ENCODE data around the gene CGB7. TPM values are rescaled to one million over a fixed set of nuclear protein-coding genes. Genes with fewer than 3 reads are reported as not detected.
A peak's percentile ranks its signal among the peaks of the same experiment; 100 is the strongest.

The CGB7 gene
- total RNA-seq, 5 donors from 2014 or later (not counting 1 experiment from before 2014, with no cell fraction given): not detected

GRCh38 chr19:49065905-49066512 is 8.5 kb upstream of the CGB7 start:
- ChIA-PET POLR2A (no interaction called here), CTCF (no interaction called here)
- DNase-seq: no peak
- H3K27me3 ChIP-seq (replicated peaks in 1 of 2; ENCODE audit: control insufficient read depth in 2 of 2, extremely low read depth in 1 of 2, insufficient read depth in 2 of 2, low read length in 1 of 2): peaks cover 7 to 89% of the 10 kb centered on the region in 2 experiments
- Mint-ChIP-seq H3K27me3 (peaks cover 44 to 68% of the 10 kb centered on the region in 2 donors), H3K4me1 (peaks cover 0 to 9% (median 3%) of the 10 kb centered on the region in 3 donors), H3K27ac (no peak overlapping the region), H3K4me3 (no peak overlapping the region), H3K9me3 (peaks cover 0 to 5% (median 0%) of the 10 kb centered on the region in 3 donors), H3K36me3 (no peaks in the 10 kb centered on the region)
- H3K27ac ChIP-seq (ENCODE audit: low read length): no peak overlapping the region
- ATAC-seq (replicated peaks in 1 of 4): no peak
- H3K4me1 ChIP-seq (ENCODE audit: control insufficient read depth in 1 of 2, extremely low read depth in 1 of 2, insufficient read depth in 2 of 2, low read length in 2 of 2): peaks cover 0 to 7% of the 10 kb centered on the region in 2 experiments
- no CpG with 5 or more reads among the region's 13 CpGs for WGBS (ENCODE audit: insufficient coverage)
- no peaks in the 10 kb centered on the region for H3K9me3 ChIP-seq
- H3K36me3 ChIP-seq (ENCODE audit: control insufficient read depth in 2 of 2, extremely low read depth in 1 of 2, insufficient read depth in 1 of 2, low read length in 1 of 2): no peaks in the 10 kb centered on the region
- H3K4me3 ChIP-seq (ENCODE audit: control insufficient read depth in 1 of 2, extremely low read depth in 1 of 2, low read length in 1 of 2): no peak overlapping the region

- Mint-ChIP-seq H3K27me3 (peaks cover 44 to 64% of the 10 kb centered on the region in 2 donors), H3K27ac (no peak within 1 kb of the TSS), H3K9me3 (peaks cover 0 to 5% (median 0%) of the 10 kb centered on the region in 3 donors), H3K4me3 (peak within 1 kb of the TSS in 1 of 3 donors; percentile 13), H3K36me3 (peaks cover 3% of the 10 kb centered on the region), H3K4me1 (peaks cover 0 to 5% (median 3%) of the 10 kb centered on the region in 3 donors)
- 7% methylated on average over 44 of the region's 53 CpGs for WGBS (ENCODE audit: insufficient coverage)
- Histone ChIP-seq H3K27me3 (replicated peaks in 1 of 2; ENCODE audit: control insufficient read depth in 2 of 2, extremely low read depth in 1 of 2, insufficient read depth in 2 of 2, low read length in 1 of 2) (peaks cover 7 to 83% of the 10 kb centered on the region in 2 experiments), H3K36me3 (ENCODE audit: control insufficient read depth in 2 of 2, extremely low read depth in 1 of 2, insufficient read depth in 1 of 2, low read length in 1 of 2) (no peaks in the 10 kb centered on the region), H3K9me3 (no peaks in the 10 kb centered on the region), H3K4me3 (ENCODE audit: control insufficient read depth in 1 of 2, extremely low read depth in 1 of 2, low read length in 1 of 2) (no peak within 1 kb of the TSS), H3K27ac (ENCODE audit: low read length) (no peak within 1 kb of the TSS), H3K4me1 (ENCODE audit: control insufficient read depth in 1 of 2, extremely low read depth in 1 of 2, insufficient read depth in 2 of 2, low read length in 2 of 2) (peaks cover 0 to 7% of the 10 kb centered on the region in 2 experiments)
- ChIA-PET POLR2A (interaction anchor here in 1 of 2 donors (0.6 kb wide), 1 partner anchor 137 kb away, joined by 6 read pairs; no protein-coding TSS in a partner anchor), CTCF (no interaction called here)
- peak in 3 of 4 experiments; percentile 15 to 39 (median 19) for ATAC-seq (replicated peaks in 1 of 4)
- DNase-seq: no peak
These were observed 7.4 kb upstream of the CGB7 start, which contains the start of gene NTF4 for GRCh38 chr19:49064768-49065611. Gene NTF4, minus strand, starts transcription at chr19:49064818. Its CDS starts 2,821 bp downstream, at chr19:49061997.

GRCh38 chr19:49064029-49064629 is 6.6 kb upstream of the CGB7 start:
- Mint-ChIP-seq H3K27ac (no peak overlapping the region), H3K4me1 (peaks cover 0 to 5% (median 3%) of the 10 kb centered on the region in 3 donors), H3K9me3 (no peaks in the 10 kb centered on the region), H3K36me3 (peaks cover 3% of the 10 kb centered on the region), H3K27me3 (peaks cover 37 to 64% of the 10 kb centered on the region in 2 donors), H3K4me3 (peak overlapping the region in 1 of 3 donors; percentile 13)
- DNase-seq (no peak), ATAC-seq (replicated peaks in 1 of 4) (no peak)
- Histone ChIP-seq H3K9me3 (no peaks in the 10 kb centered on the region), H3K4me3 (ENCODE audit: control insufficient read depth in 1 of 2, extremely low read depth in 1 of 2, low read length in 1 of 2) (no peak overlapping the region), H3K4me1 (ENCODE audit: control insufficient read depth in 1 of 2, extremely low read depth in 1 of 2, insufficient read depth in 2 of 2, low read length in 2 of 2) (peaks cover 0 to 7% of the 10 kb centered on the region in 2 experiments), H3K27me3 (replicated peaks in 1 of 2; ENCODE audit: control insufficient read depth in 2 of 2, extremely low read depth in 1 of 2, insufficient read depth in 2 of 2, low read length in 1 of 2) (peaks cover 5 to 83% of the 10 kb centered on the region in 2 experiments), H3K36me3 (ENCODE audit: control insufficient read depth in 2 of 2, extremely low read depth in 1 of 2, insufficient read depth in 1 of 2, low read length in 1 of 2) (no peaks in the 10 kb centered on the region), H3K27ac (ENCODE audit: low read length) (no peak overlapping the region)
- ChIA-PET CTCF (no interaction called here), POLR2A (interaction anchor here in 1 of 2 donors (0.6 kb wide), 1 partner anchor 138 kb away, joined by 6 read pairs; no protein-coding TSS in a partner anchor)
- WGBS (ENCODE audit: insufficient coverage): 41% methylated on average over 4 of the region's 10 CpGs

GRCh38 chr19:49061445-49061844 is 3.9 kb upstream of the CGB7 start:
- no peak overlapping the region for H3K4me3 ChIP-seq (ENCODE audit: control insufficient read depth in 1 of 2, extremely low read depth in 1 of 2, low read length in 1 of 2)
- ATAC-seq (replicated peaks in 1 of 4) (no peak), DNase-seq (no peak)
- peaks cover 0 to 91% of the 10 kb centered on the region in 2 experiments for H3K27me3 ChIP-seq (replicated peaks in 1 of 2; ENCODE audit: control insufficient read depth in 2 of 2, extremely low read depth in 1 of 2, insufficient read depth in 2 of 2, low read length in 1 of 2)
- ChIA-PET POLR2A (no interaction called here), CTCF (no interaction called here)
- Mint-ChIP-seq H3K4me3 (no peak overlapping the region), H3K9me3 (no peaks in the 10 kb centered on the region), H3K27me3 (peaks cover 30 to 66% of the 10 kb centered on the region in 2 donors), H3K27ac (no peak overlapping the region), H3K4me1 (peaks cover 18 to 24% (median 20%) of the 10 kb centered on the region in 3 donors), H3K36me3 (peaks cover 3% of the 10 kb centered on the region)
- H3K4me1 ChIP-seq (ENCODE audit: control insufficient read depth in 1 of 2, extremely low read depth in 1 of 2, insufficient read depth in 2 of 2, low read length in 2 of 2): peaks cover 5 to 24% of the 10 kb centered on the region in 2 experiments
- no peaks in the 10 kb centered on the region for H3K9me3 ChIP-seq
- WGBS (ENCODE audit: insufficient coverage): 35% methylated on average over 20 of the region's 25 CpGs
- H3K36me3 ChIP-seq (ENCODE audit: control insufficient read depth in 2 of 2, extremely low read depth in 1 of 2, insufficient read depth in 1 of 2, low read length in 1 of 2): no peaks in the 10 kb centered on the region
- no peak overlapping the region for H3K27ac ChIP-seq (ENCODE audit: low read length)

- Histone ChIP-seq H3K4me3 (ENCODE audit: control insufficient read depth in 1 of 2, extremely low read depth in 1 of 2, low read length in 1 of 2) (no peak overlapping the region), H3K36me3 (ENCODE audit: control insufficient read depth in 2 of 2, extremely low read depth in 1 of 2, insufficient read depth in 1 of 2, low read length in 1 of 2) (no peaks in the 10 kb centered on the region), H3K4me1 (ENCODE audit: control insufficient read depth in 1 of 2, extremely low read depth in 1 of 2, insufficient read depth in 2 of 2, low read length in 2 of 2) (peaks cover 5 to 29% of the 10 kb centered on the region in 2 experiments), H3K9me3 (no peaks in the 10 kb centered on the region), H3K27me3 (replicated peaks in 1 of 2; ENCODE audit: control insufficient read depth in 2 of 2, extremely low read depth in 1 of 2, insufficient read depth in 2 of 2, low read length in 1 of 2) (peaks cover 0 to 91% of the 10 kb centered on the region in 2 experiments), H3K27ac (ENCODE audit: low read length) (no peak overlapping the region)
- Mint-ChIP-seq H3K27ac (no peak overlapping the region), H3K9me3 (no peaks in the 10 kb centered on the region), H3K4me1 (peaks cover 19 to 26% (median 20%) of the 10 kb centered on the region in 3 donors), H3K36me3 (peaks cover 3% of the 10 kb centered on the region), H3K4me3 (no peak overlapping the region), H3K27me3 (peaks cover 26 to 62% of the 10 kb centered on the region in 2 donors)
- DNase-seq (no peak), ATAC-seq (replicated peaks in 1 of 4) (no peak)
- CTCF ChIA-PET: no interaction called here
- 100% methylated on average over 2 of the region's 2 CpGs for WGBS (ENCODE audit: insufficient coverage)
- POLR2A ChIA-PET: no interaction called here
These were observed 3.5 kb upstream of the CGB7 start for GRCh38 chr19:49061000-49061399.

- Mint-ChIP-seq H3K4me3 (peak overlapping the region in 1 of 3 donors; percentile 94), H3K27ac (no peak overlapping the region), H3K36me3 (peaks cover 3% of the 10 kb centered on the region), H3K27me3 (peaks cover 18 to 53% of the 10 kb centered on the region in 2 donors), H3K4me1 (peaks cover 19 to 21% (median 19%) of the 10 kb centered on the region in 3 donors), H3K9me3 (no peaks in the 10 kb centered on the region)
- H3K36me3 ChIP-seq (ENCODE audit: control insufficient read depth in 2 of 2, extremely low read depth in 1 of 2, insufficient read depth in 1 of 2, low read length in 1 of 2): no peaks in the 10 kb centered on the region
- H3K27me3 ChIP-seq (replicated peaks in 1 of 2; ENCODE audit: control insufficient read depth in 2 of 2, extremely low read depth in 1 of 2, insufficient read depth in 2 of 2, low read length in 1 of 2): peaks cover 0 to 83% of the 10 kb centered on the region in 2 experiments
- no peak overlapping the region for H3K4me3 ChIP-seq (ENCODE audit: control insufficient read depth in 1 of 2, extremely low read depth in 1 of 2, low read length in 1 of 2)
- ChIA-PET CTCF (no interaction called here), POLR2A (no interaction called here)
- H3K9me3 ChIP-seq: no peaks in the 10 kb centered on the region
- H3K4me1 ChIP-seq (ENCODE audit: control insufficient read depth in 1 of 2, extremely low read depth in 1 of 2, insufficient read depth in 2 of 2, low read length in 2 of 2): peaks cover 5 to 26% of the 10 kb centered on the region in 2 experiments
- H3K27ac ChIP-seq (ENCODE audit: low read length): no peak overlapping the region
- no peak for DNase-seq
- ATAC-seq (replicated peaks in 1 of 4): no peak
- 57% methylated on average over 7 of the region's 9 CpGs for WGBS (ENCODE audit: insufficient coverage)
These were observed 1.5 kb upstream of the CGB7 start for GRCh38 chr19:49059053-49059452.
